Endothelial cell of umbilical vein (primary cell): ENCODE data around the gene RBPJ. TPM values are rescaled to one million over a fixed set of nuclear protein-coding genes. Genes with fewer than 3 reads are reported as not detected.

ENCODE experiments used
- BruUV-seq: library from RNA; stranded (reverse); fragments of 400-500 nt; replicated peaks from 2 replicates; lab custom pipeline; 2021; lab: Mats Ljungman, UMichigan
- CTCF ChIA-PET: fragments of 300-600, 350-600 bp; sonication (Branson Sonifier 250); formaldehyde crosslinking; loops from one replicate; lab custom pipeline; 2021; ENCODE audit warnings: antibody characterized with exemption, inconsistent platforms; lab: Charles Lee
- POLR2A ChIA-PET: fragments of 300-600, 350-600 bp; sonication (Branson Sonifier 250); formaldehyde crosslinking; loops from one replicate; lab custom pipeline; 2021; ENCODE audit warnings: antibody characterized with exemption, inconsistent platforms; lab: Charles Lee
- DNase-seq: peaks from one replicate; pipeline ENCODE4 v3.0.0-alpha.2; 2011; ENCODE audit warnings: low read depth, low spot score
- FAIRE-seq: peaks from 2 replicates; lab custom pipeline; 2011; peaks lifted over from hg19 to GRCh38; lab: Jason Lieb, UNC
- H2AFZ ChIP-seq: 2 replicates; pipeline ENCODE4 v1.6.0; 2012; ENCODE audit warnings: low read depth, low read length, control low read depth, inconsistent platforms
- H3K27ac ChIP-seq: 2 replicates; pipeline ENCODE4 v1.5.1; 2011; ENCODE audit warnings: low read depth, mild to moderate bottlenecking, control low read depth, low read length, moderate library complexity; ENCODE audit not compliant: insufficient read depth
- H3K27me3 ChIP-seq, 2 experiments: 2 replicates each; pipeline versions ENCODE4 v1.6.0 to v1.6.1; 2011; ENCODE audit warnings: low read length in 2 of 2, mixed read lengths in 1 of 2; ENCODE audit not compliant: control insufficient read depth in 2 of 2, insufficient read depth in 2 of 2
- H3K36me3 ChIP-seq, 2 experiments: 2 replicates in 1 of 2; 3 replicates in 1 of 2; pipeline ENCODE4 v1.5.1; 2011; ENCODE audit warnings: low read length in 2 of 2, mild to moderate bottlenecking in 1 of 2, moderate library complexity in 1 of 2; ENCODE audit not compliant: control insufficient read depth in 2 of 2, insufficient read depth in 2 of 2; ENCODE audit errors: extremely low read depth in 1 of 2
- H3K4me1 ChIP-seq: 3 replicates; pipeline ENCODE4 v1.5.1; 2011; ENCODE audit warnings: mild to moderate bottlenecking, low read length; ENCODE audit not compliant: control insufficient read depth, insufficient read depth; ENCODE audit errors: extremely low read depth
- H3K4me2 ChIP-seq: 2 replicates; pipeline ENCODE4 v1.6.1; 2011; ENCODE audit warnings: low read length, control low read depth, mixed read lengths; ENCODE audit not compliant: insufficient read depth
- H3K4me3 ChIP-seq, 3 experiments: fragments of 200-600 bp in 1 of 3; sonication (generic), shearing (Covaris generic) in 1 of 3; replicated peaks in 1 of 3; 2 replicates each; pipeline ENCODE4 v1.5.1; 2011 to 2016; ENCODE audit warnings: control low read depth in 3 of 3, low read length in 3 of 3, mild to moderate bottlenecking in 2 of 3, inconsistent platforms in 1 of 3, low read depth in 1 of 3, moderate library complexity in 1 of 3; ENCODE audit not compliant: insufficient read depth in 1 of 3
- H3K79me2 ChIP-seq: 2 replicates; pipeline ENCODE4 v1.6.0; 2012; ENCODE audit warnings: low read length, inconsistent platforms; ENCODE audit not compliant: control insufficient read depth, insufficient read depth
- H3K9ac ChIP-seq: replicated peaks from 2 replicates; pipeline ENCODE3; 2011; ENCODE audit warnings: low read length, control low read depth; ENCODE audit not compliant: insufficient read depth; ENCODE audit errors: extremely low read depth
- H3K9me1 ChIP-seq: replicated peaks from 3 replicates; pipeline ENCODE4 v1.6.0; 2011; ENCODE audit warnings: mild to moderate bottlenecking, low read length; ENCODE audit not compliant: control insufficient read depth, insufficient read depth; ENCODE audit errors: extremely low read depth
- H3K9me3 ChIP-seq: replicated peaks from 2 replicates; pipeline ENCODE4 v1.5.1; 2012; ENCODE audit warnings: low read length, inconsistent platforms; ENCODE audit not compliant: control insufficient read depth, insufficient read depth
- H4K20me1 ChIP-seq: replicated peaks from 2 replicates; pipeline ENCODE3; 2011; ENCODE audit warnings: mild to moderate bottlenecking, low read length; ENCODE audit not compliant: control insufficient read depth, insufficient read depth; ENCODE audit errors: extremely low read depth
- EZH2 ChIP-seq: IDR thresholded peaks from 2 replicates; pipeline ENCODE4 v1.6.1; 2012; ENCODE audit warnings: borderline replicate concordance, low read depth, mild to moderate bottlenecking, moderate library complexity, low read length, inconsistent platforms; ENCODE audit not compliant: severe bottlenecking
- FOS ChIP-seq: IDR thresholded peaks from 2 replicates; pipeline ENCODE4 v1.6.1; 2011; ENCODE audit warnings: mild to moderate bottlenecking, low read length, moderate library complexity, borderline replicate concordance; ENCODE audit not compliant: insufficient read depth
- GATA2 ChIP-seq: IDR thresholded peaks from 2 replicates; pipeline ENCODE4 v1.7.0; 2011; ENCODE audit warnings: low read depth, mild to moderate bottlenecking, moderate library complexity, mixed read lengths, low read length; ENCODE audit not compliant: insufficient read length, insufficient read depth
- JUN ChIP-seq: IDR thresholded peaks from 2 replicates; pipeline ENCODE4 v1.6.1; 2011; ENCODE audit warnings: borderline replicate concordance, low read depth; ENCODE audit not compliant: insufficient read length, insufficient read depth
- MYC ChIP-seq: IDR thresholded peaks from one replicate; pipeline ENCODE4 v1.6.1; 2011; ENCODE audit warnings: mild to moderate bottlenecking, low read depth, low read length
- POLR2A ChIP-seq: IDR thresholded peaks from 2 replicates; pipeline ENCODE4 v1.6.1; 2012; ENCODE audit warnings: low read depth, mild to moderate bottlenecking, control low read depth, low read length
- POLR2AphosphoS5 ChIP-seq: IDR thresholded peaks from 2 replicates; pipeline ENCODE4 v1.6.1; 2012; ENCODE audit warnings: low read depth, mild to moderate bottlenecking, control low read depth, low read length, moderate library complexity; ENCODE audit not compliant: insufficient read depth
- dilution Hi-C: fragments of 300-500 bp; cut with MboI; formaldehyde crosslinking; loops from one replicate; pipeline ENCODE4 v1.15.0; 2019; ENCODE audit warnings: low sequenced_read_pairs; ENCODE audit not compliant: extremely low pct_ligation_motif_present
- intact Hi-C: fragments of 100-400 bp; cut with micrococcal nuclease; formaldehyde crosslinking; loops from one replicate; pipeline ENCODE4 v1.10.0; 2022
- polyA plus RNA-seq, 4 experiments: library from polyadenylated mRNA; depleted of rRNA in 3 of 4; stranded (reverse) in 3 of 4; unstranded in 1 of 4; fragments of >200 nt; gene quantifications; 2 replicates each; pipeline versions ENCODE4 v1.2.1 to v1.2.3, GENCODE V29; 2011 to 2012; ENCODE audit warnings: missing spikeins in 1 of 4
- total RNA-seq: library from RNA; stranded (reverse); gene quantifications from 2 replicates; pipeline ENCODE4 v1.2.3, GENCODE V29; 2021
- TF ChIP-seq, protein P1 (sequence below), 2 donors: IDR thresholded peaks; 1 replicate in 1 of 2; 2 replicates in 1 of 2; pipeline ENCODE4 v1.5.1; 2011; ENCODE audit warnings: low read length in 2 of 2, mild to moderate bottlenecking in 2 of 2, moderate library complexity in 2 of 2, control low read depth in 1 of 2, inconsistent platforms in 1 of 2, low read depth in 1 of 2; ENCODE audit not compliant: insufficient read depth in 1 of 2; ENCODE audit errors: extremely low read depth in 1 of 2
- TF ChIP-seq, protein P2 (sequence below): IDR thresholded peaks from 2 replicates; pipeline ENCODE4 v1.6.1; 2011; ENCODE audit not compliant: insufficient read depth, insufficient read length

RBPJ gene
- total and polyA plus RNA-seq, 2 donors (not counting 3 experiments of a cell fraction or from before 2014, with no cell fraction given) = 17.0 to 42.9 TPM

DNA sequence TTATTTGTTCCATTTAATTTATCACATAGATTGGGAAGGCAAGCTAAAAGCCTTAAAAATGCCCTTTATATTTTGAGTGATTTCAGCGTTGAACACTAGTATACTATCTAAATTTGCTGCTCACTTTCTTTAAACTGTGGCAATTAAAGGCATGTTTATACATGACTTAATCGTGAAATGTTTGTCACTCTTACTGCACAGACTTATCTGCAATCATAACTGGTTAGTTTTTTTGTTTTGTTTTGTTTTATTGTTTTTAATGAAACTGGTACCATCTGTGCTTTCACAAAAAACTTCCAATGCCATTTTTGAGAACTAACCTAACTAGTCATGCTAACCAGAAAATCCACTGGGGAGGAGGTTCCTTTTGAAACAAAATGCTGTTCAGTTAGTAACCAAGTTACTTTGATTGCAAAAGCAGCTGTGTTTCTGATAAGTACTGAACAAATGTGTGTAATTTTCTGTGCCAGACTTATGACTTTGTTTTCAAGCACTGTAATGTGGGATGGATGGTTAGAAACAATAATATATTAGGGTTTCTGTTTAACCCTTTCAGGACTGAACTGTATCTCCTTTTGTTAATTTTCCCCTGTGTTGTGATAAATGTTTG is 113.3 kb downstream of the RBPJ start:
- Histone ChIP-seq H3K9me1 (no peaks in the 10 kb centered on the region), H4K20me1 (no peaks in the 10 kb centered on the region), H3K9ac (no peak overlapping the region), H3K27me3 (no peaks in the 10 kb centered on the region), H3K4me1 (no peaks in the 10 kb centered on the region), H3K79me2 (no peaks in the 10 kb centered on the region), H3K36me3 (peaks cover 2 to 3% of the 10 kb centered on the region in 2 experiments), H3K27ac (no peak overlapping the region), H3K4me3 (no peak overlapping the region), H3K4me2 (no peak overlapping the region), H2AFZ (no peak overlapping the region), H3K9me3 (no peaks in the 10 kb centered on the region)
- ChIA-PET POLR2A (no interaction called here), CTCF (interaction anchor here (1.8 kb wide), 1 partner anchor 445 kb away, joined by 3 read pairs; no protein-coding TSS in a partner anchor)
- BruUV-seq = no TSS peak
- TF ChIP-seq POLR2A = no peak
- TF ChIP-seq FOS = no peak
- TF ChIP-seq POLR2AphosphoS5 = no peak
- TF ChIP-seq, protein P1, sequence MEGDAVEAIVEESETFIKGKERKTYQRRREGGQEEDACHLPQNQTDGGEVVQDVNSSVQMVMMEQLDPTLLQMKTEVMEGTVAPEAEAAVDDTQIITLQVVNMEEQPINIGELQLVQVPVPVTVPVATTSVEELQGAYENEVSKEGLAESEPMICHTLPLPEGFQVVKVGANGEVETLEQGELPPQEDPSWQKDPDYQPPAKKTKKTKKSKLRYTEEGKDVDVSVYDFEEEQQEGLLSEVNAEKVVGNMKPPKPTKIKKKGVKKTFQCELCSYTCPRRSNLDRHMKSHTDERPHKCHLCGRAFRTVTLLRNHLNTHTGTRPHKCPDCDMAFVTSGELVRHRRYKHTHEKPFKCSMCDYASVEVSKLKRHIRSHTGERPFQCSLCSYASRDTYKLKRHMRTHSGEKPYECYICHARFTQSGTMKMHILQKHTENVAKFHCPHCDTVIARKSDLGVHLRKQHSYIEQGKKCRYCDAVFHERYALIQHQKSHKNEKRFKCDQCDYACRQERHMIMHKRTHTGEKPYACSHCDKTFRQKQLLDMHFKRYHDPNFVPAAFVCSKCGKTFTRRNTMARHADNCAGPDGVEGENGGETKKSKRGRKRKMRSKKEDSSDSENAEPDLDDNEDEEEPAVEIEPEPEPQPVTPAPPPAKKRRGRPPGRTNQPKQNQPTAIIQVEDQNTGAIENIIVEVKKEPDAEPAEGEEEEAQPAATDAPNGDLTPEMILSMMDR (IDR thresholded peaks at IDR 0.05; ENCODE audit: extremely low read depth in 1 of 2, insufficient read depth in 1 of 2, low read depth in 1 of 2, low read length in 2 of 2) = no peak
- TF ChIP-seq MYC = no peak
- no peak for TF ChIP-seq GATA2
- TF ChIP-seq EZH2 = no peak
- TF ChIP-seq JUN = no peak
- TF ChIP-seq, protein P2, sequence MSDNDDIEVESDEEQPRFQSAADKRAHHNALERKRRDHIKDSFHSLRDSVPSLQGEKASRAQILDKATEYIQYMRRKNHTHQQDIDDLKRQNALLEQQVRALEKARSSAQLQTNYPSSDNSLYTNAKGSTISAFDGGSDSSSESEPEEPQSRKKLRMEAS = no peak
- FAIRE-seq (no peak), DNase-seq (no peak)
- intact Hi-C loops (no loop called here), dilution Hi-C loops (no loop called here)
